Measurements from ENCODE around the gene INKA1. TPM values are rescaled to one million over a fixed set of nuclear protein-coding genes. Genes with fewer than 3 reads are reported as not detected.
A peak's percentile ranks its signal among the peaks of the same experiment; 100 is the strongest.

Gene INKA1
- total and polyA plus RNA-seq, 2 donors (not counting 1 experiment from before 2014, with no cell fraction given), result 6.5 to 7.3 TPM

GRCh38 chr3:49786357-49787181, 16.5 kb upstream of the INKA1 start, which contains the start of gene IP6K1:
IP6K1 (minus strand) TSS chr3:49786542; CDS start chr3:49748040, 38,502 bp downstream.
- Histone ChIP-seq H3K9ac (ENCODE audit: insufficient read depth, low read length) (peak within 1 kb of the TSS; percentile 91), H4K20me1 (ENCODE audit: control insufficient read depth, extremely low read depth, insufficient read depth, low read length) (no peaks in the 10 kb centered on the region), H3K4me3 (replicated peaks in 1 of 4; ENCODE audit: control extremely low read depth in 1 of 4, insufficient read depth in 1 of 4, low read depth in 3 of 4, low read length in 4 of 4) (peak within 1 kb of the TSS; percentile 76 to 95 (median 80)), H3K79me2 (ENCODE audit: control insufficient read depth, insufficient read depth, low read length) (peaks cover 38% of the 10 kb centered on the region), H3K27ac (ENCODE audit: insufficient read depth, low read length) (peak within 1 kb of the TSS; percentile 86), H2AFZ (ENCODE audit: low read length) (peak within 1 kb of the TSS; percentile 77), H3K36me3 (ENCODE audit: control insufficient read depth, insufficient read depth, low read length) (peaks cover 1% of the 10 kb centered on the region), H3K9me3 (ENCODE audit: control insufficient read depth, insufficient read depth, low read depth, low read length) (no peaks in the 10 kb centered on the region), H3K4me2 (ENCODE audit: extremely low read depth, insufficient read depth, low read length) (peak within 1 kb of the TSS; percentile 94), H3K4me1 (ENCODE audit: control insufficient read depth, extremely low read depth, insufficient read depth, low read length) (peaks cover 7% of the 10 kb centered on the region), H3K27me3 (ENCODE audit: control insufficient read depth, insufficient read depth, low read length) (no peaks in the 10 kb centered on the region)
- DNase-seq (ENCODE audit: low read depth in 2 of 2), result peak; percentile 100
- TF ChIP-seq CTCF (conservative IDR thresholded peaks at IDR 0.05 in 1 of 2, IDR thresholded peaks at IDR 0.05 in 1 of 2; ENCODE audit: low read depth in 1 of 2, low read length in 2 of 2) (no peak), EZH2 (IDR thresholded peaks at IDR 0.05; ENCODE audit: low read length, missing control alignments) (no peak)

GRCh38 chr3:49787182-49787464, 15.9 kb upstream of the INKA1 start:
- Histone ChIP-seq H3K36me3 (ENCODE audit: control insufficient read depth, insufficient read depth, low read length) (no peaks in the 10 kb centered on the region), H3K4me2 (ENCODE audit: extremely low read depth, insufficient read depth, low read length) (no peak overlapping the region), H3K9ac (ENCODE audit: insufficient read depth, low read length) (no peak overlapping the region), H3K4me1 (ENCODE audit: control insufficient read depth, extremely low read depth, insufficient read depth, low read length) (peaks cover 7% of the 10 kb centered on the region), H2AFZ (ENCODE audit: low read length) (peak overlapping the region; percentile 77), H3K27ac (ENCODE audit: insufficient read depth, low read length) (no peak overlapping the region), H3K9me3 (ENCODE audit: control insufficient read depth, insufficient read depth, low read depth, low read length) (no peaks in the 10 kb centered on the region), H3K79me2 (ENCODE audit: control insufficient read depth, insufficient read depth, low read length) (peaks cover 36% of the 10 kb centered on the region), H3K4me3 (replicated peaks in 1 of 4; ENCODE audit: control extremely low read depth in 1 of 4, insufficient read depth in 1 of 4, low read depth in 3 of 4, low read length in 4 of 4) (peak overlapping the region in 1 of 4 experiments; percentile 55), H3K27me3 (ENCODE audit: control insufficient read depth, insufficient read depth, low read length) (no peaks in the 10 kb centered on the region), H4K20me1 (ENCODE audit: control insufficient read depth, extremely low read depth, insufficient read depth, low read length) (no peaks in the 10 kb centered on the region)
- no peak for DNase-seq (ENCODE audit: low read depth in 2 of 2)
- TF ChIP-seq EZH2 (IDR thresholded peaks at IDR 0.05; ENCODE audit: low read length, missing control alignments), result no peak
- no peak for TF ChIP-seq CTCF (conservative IDR thresholded peaks at IDR 0.05 in 1 of 2, IDR thresholded peaks at IDR 0.05 in 1 of 2; ENCODE audit: low read depth in 1 of 2, low read length in 2 of 2)

GRCh38 chr3:49787536-49787935, 15.5 kb upstream of the INKA1 start:
- Histone ChIP-seq H3K27me3 (ENCODE audit: control insufficient read depth, insufficient read depth, low read length) (no peaks in the 10 kb centered on the region), H4K20me1 (ENCODE audit: control insufficient read depth, extremely low read depth, insufficient read depth, low read length) (no peaks in the 10 kb centered on the region), H3K27ac (ENCODE audit: insufficient read depth, low read length) (no peak overlapping the region), H3K4me1 (ENCODE audit: control insufficient read depth, extremely low read depth, insufficient read depth, low read length) (peaks cover 7% of the 10 kb centered on the region), H3K4me3 (replicated peaks in 1 of 4; ENCODE audit: control extremely low read depth in 1 of 4, insufficient read depth in 1 of 4, low read depth in 3 of 4, low read length in 4 of 4) (no peak overlapping the region), H3K36me3 (ENCODE audit: control insufficient read depth, insufficient read depth, low read length) (no peaks in the 10 kb centered on the region), H3K79me2 (ENCODE audit: control insufficient read depth, insufficient read depth, low read length) (peaks cover 31% of the 10 kb centered on the region), H3K9ac (ENCODE audit: insufficient read depth, low read length) (no peak overlapping the region), H3K9me3 (ENCODE audit: control insufficient read depth, insufficient read depth, low read depth, low read length) (no peaks in the 10 kb centered on the region), H3K4me2 (ENCODE audit: extremely low read depth, insufficient read depth, low read length) (no peak overlapping the region), H2AFZ (ENCODE audit: low read length) (no peak overlapping the region)
- TF ChIP-seq CTCF (conservative IDR thresholded peaks at IDR 0.05 in 1 of 2, IDR thresholded peaks at IDR 0.05 in 1 of 2; ENCODE audit: low read depth in 1 of 2, low read length in 2 of 2) (no peak), EZH2 (IDR thresholded peaks at IDR 0.05; ENCODE audit: low read length, missing control alignments) (no peak)
- no peak for DNase-seq (ENCODE audit: low read depth in 2 of 2)

Measured in fibroblast of lung (primary cell).